HG03432 (cell line): ENCODE measurements around the gene RTF1.
A peak's percentile ranks its signal among the peaks of the same experiment; 100 is the strongest.
"Not testable (repeated sequence)": the region's sequence is repeated elsewhere in the genome, so short reads cannot be mapped to it uniquely, and the experiment has no call there.

Experiments used
- ATAC-seq: cut with Tn5 transposase; IDR thresholded peaks from one replicate; pipeline ENCODE4 v1.9.1; 2021; ENCODE audit warnings: mild to moderate bottlenecking, moderate library complexity; ENCODE audit not compliant: unreplicated experiment

The RTF1 gene

GRCh38 chr15:41435037-41435786 is 18.3 kb downstream of the RTF1 start:
- ATAC-seq = no peak

GRCh38 chr15:41437448-41437847 is 20.6 kb downstream of the RTF1 start:
- no peak for ATAC-seq

GRCh38 chr15:41438206-41438605 is 21.3 kb downstream of the RTF1 start:
- ATAC-seq = no peak

- ATAC-seq = not testable (repeated sequence)
Observed at GRCh38 chr15:41438745-41439144, 21.9 kb downstream of the RTF1 start.

GRCh38 chr15:41443275-41443674 is 26.4 kb downstream of the RTF1 start:
- no peak for ATAC-seq

- no peak for ATAC-seq
Observed at GRCh38 chr15:41445399-41445798, 28.5 kb downstream of the RTF1 start.

- ATAC-seq = no peak
Observed at GRCh38 chr15:41462084-41462795, 45.3 kb downstream of the RTF1 start.

- ATAC-seq = no peak
Observed at GRCh38 chr15:41464889-41465580, 48.1 kb downstream of the RTF1 start.

GRCh38 chr15:41465822-41466421 is 49.0 kb downstream of the RTF1 start:
- no peak for ATAC-seq

GRCh38 chr15:41466711-41467110 is 49.8 kb downstream of the RTF1 start:
- ATAC-seq = no peak

GRCh38 chr15:41469644-41470043 is 52.7 kb downstream of the RTF1 start:
- ATAC-seq = not testable (repeated sequence)

- ATAC-seq = no peak
Observed at GRCh38 chr15:41473418-41473817, 56.5 kb downstream of the RTF1 start.

- no peak for ATAC-seq
Observed at GRCh38 chr15:41474436-41474835, 57.5 kb downstream of the RTF1 start.

GRCh38 chr15:41474941-41475340 is 58.0 kb downstream of the RTF1 start:
- ATAC-seq = no peak

- ATAC-seq = no peak
Observed at GRCh38 chr15:41476416-41477048, 59.6 kb downstream of the RTF1 start.

GRCh38 chr15:41480396-41481140 is 63.7 kb downstream of the RTF1 start:
- ATAC-seq = no peak

- no peak for ATAC-seq
Observed at GRCh38 chr15:41482110-41482877, 65.4 kb downstream of the RTF1 start.

GRCh38 chr15:41483115-41483514 is 66.2 kb downstream of the RTF1 start:
- peak; percentile 80 for ATAC-seq

- ATAC-seq = no peak
Observed at GRCh38 chr15:41483519-41483918, 66.6 kb downstream of the RTF1 start.
